ENCODE data around the gene COX7A2L.

GRCh38 chr2:42324949-42325348, 36.1 kb downstream of the COX7A2L start:
- no peak for TF ChIP-seq CTCF (optimal IDR thresholded peaks at IDR 0.05 in 1 of 3, IDR thresholded peaks at IDR 0.05 in 1 of 3, conservative IDR thresholded peaks at IDR 0.05 in 1 of 3; ENCODE audit: extremely low read depth in 1 of 3, insufficient read depth in 2 of 3, low read length in 3 of 3)
- TF ChIP-seq EZH2 (IDR thresholded peaks at IDR 0.05; ENCODE audit: low read length) = no peak

Data from keratinocyte (primary cell).